DOHH2 (cell line): ENCODE data around the gene SAMD8.

ENCODE experiments used
- H3F3A ChIP-seq: fragments of 200-600 bp; sonication (generic), shearing (Covaris generic); 2 replicates; pipeline ENCODE4 v1.6.0; 2016; ENCODE audit warnings: antibody characterized with exemption, mild to moderate bottlenecking; ENCODE audit not compliant: control insufficient read depth, insufficient read depth
- H3K27ac ChIP-seq: fragments of 200-600 bp; sonication (generic); 2 replicates; pipeline ENCODE4 v1.5.1; 2014; ENCODE audit warnings: low read depth, mild to moderate bottlenecking, low read length, moderate library complexity
- H3K27me3 ChIP-seq: fragments of 200-600 bp; sonication (generic); 2 replicates; pipeline ENCODE4 v1.6.1; 2014; ENCODE audit warnings: mild to moderate bottlenecking, low read length, mixed read lengths; ENCODE audit not compliant: control insufficient read depth
- H3K36me3 ChIP-seq: fragments of 200-600 bp; sonication (generic); 2 replicates; pipeline ENCODE4 v1.6.1; 2014; ENCODE audit warnings: mild to moderate bottlenecking, low read length, moderate library complexity, mixed read lengths; ENCODE audit not compliant: control insufficient read depth
- H3K4me1 ChIP-seq: fragments of 200-600 bp; sonication (generic); 2 replicates; pipeline ENCODE4 v1.6.1; 2014; ENCODE audit warnings: mild to moderate bottlenecking, low read length, mixed read lengths; ENCODE audit not compliant: control insufficient read depth
- H3K4me2 ChIP-seq: fragments of 200-600 bp; sonication (generic); 2 replicates; pipeline ENCODE4 v1.6.0; 2014; ENCODE audit warnings: mild to moderate bottlenecking, low read length, moderate library complexity
- H3K4me3 ChIP-seq: fragments of 200-600 bp; sonication (generic); 2 replicates; pipeline ENCODE4 v1.5.1; 2014; ENCODE audit warnings: mild to moderate bottlenecking, low read length, mixed read lengths
- H3K79me2 ChIP-seq: fragments of 200-600 bp; sonication (generic); 2 replicates; pipeline ENCODE4 v1.6.1; 2014; ENCODE audit warnings: mild to moderate bottlenecking, low read length, mixed read lengths; ENCODE audit not compliant: control insufficient read depth
- H3K9me2 ChIP-seq: fragments of 200-600 bp; sonication (generic); replicated peaks from 2 replicates; pipeline ENCODE4 v1.6.1; 2014; ENCODE audit warnings: mild to moderate bottlenecking, low read length, mixed read lengths; ENCODE audit not compliant: control insufficient read depth
- H3K9me3 ChIP-seq: fragments of 200-600 bp; sonication (generic); 2 replicates; pipeline ENCODE4 v1.6.1; 2014; ENCODE audit warnings: antibody characterized with exemption, low read length, mixed read lengths; ENCODE audit not compliant: control insufficient read depth, insufficient read depth
- H4K20me1 ChIP-seq: fragments of 200-600 bp; sonication (generic); 2 replicates; pipeline ENCODE4 v1.6.0; 2014; ENCODE audit warnings: low read depth, mild to moderate bottlenecking, antibody characterized with exemption, low read length, moderate library complexity; ENCODE audit not compliant: control insufficient read depth, insufficient read depth
- CTCF ChIP-seq: fragments of 200-600 bp; sonication (generic); IDR thresholded peaks from one replicate; pipeline ENCODE4 v1.5.1; 2014; ENCODE audit warnings: antibody characterized with exemption, mild to moderate bottlenecking, low read depth, low read length; ENCODE audit not compliant: poor library complexity, severe bottlenecking
- EZH2phosphoT487 ChIP-seq: fragments of 200-600 bp; sonication (generic); IDR thresholded peaks from 2 replicates; pipeline ENCODE4 v1.6.1; 2017; ENCODE audit warnings: borderline replicate concordance, mild to moderate bottlenecking, antibody characterized with exemption, low read length, moderate library complexity, mixed read lengths

The SAMD8 gene

GRCh38 chr10:75180592-75180991 lies 69.1 kb downstream of the SAMD8 start:
- no peak overlapping the region for H3K4me2 ChIP-seq

GRCh38 chr10:75181073-75181472 lies 69.6 kb downstream of the SAMD8 start:
- TF ChIP-seq EZH2phosphoT487 (no peak), CTCF (no peak)
- Histone ChIP-seq H4K20me1 (no peaks in the 10 kb centered on the region), H3F3A (0 out of 2 replicates have a peak, but pooled peaks cover 4% of the 10 kb centered on the region), H3K9me2 (no peaks in the 10 kb centered on the region), H3K4me1 (no peaks in the 10 kb centered on the region), H3K27me3 (no peaks in the 10 kb centered on the region), H3K4me2 (no peak overlapping the region), H3K4me3 (no peak overlapping the region), H3K27ac (no peak overlapping the region), H3K79me2 (no peaks in the 10 kb centered on the region), H3K36me3 (peaks cover 15% of the 10 kb centered on the region), H3K9me3 (no peaks in the 10 kb centered on the region)

More at GRCh38 chr10:75180592-75180991, 69.1 kb downstream of the SAMD8 start:
- Histone ChIP-seq H3K79me2 (no peaks in the 10 kb centered on the region), H3K27ac (no peak overlapping the region), H3K9me2 (no peaks in the 10 kb centered on the region), H3K9me3 (no peaks in the 10 kb centered on the region), H3K36me3 (peaks cover 19% of the 10 kb centered on the region), H4K20me1 (no peaks in the 10 kb centered on the region), H3K4me1 (no peaks in the 10 kb centered on the region), H3K27me3 (no peaks in the 10 kb centered on the region), H3F3A (0 out of 2 replicates have a peak, but pooled peaks cover 4% of the 10 kb centered on the region), H3K4me3 (no peak overlapping the region)
- no peak for TF ChIP-seq CTCF
- TF ChIP-seq EZH2phosphoT487: no peak

- H3K9me2 ChIP-seq: no peaks in the 10 kb centered on the region
- H3K27me3 ChIP-seq: no peaks in the 10 kb centered on the region
These were observed 74.9 kb downstream of the SAMD8 start for GRCh38 chr10:75186310-75186709.

More at GRCh38 chr10:75186310-75186709, 74.9 kb downstream of the SAMD8 start:
- H3K4me2 ChIP-seq: no peak overlapping the region
- H4K20me1 ChIP-seq: no peaks in the 10 kb centered on the region
- TF ChIP-seq CTCF (no peak), EZH2phosphoT487 (no peak)
- no peak overlapping the region for H3K27ac ChIP-seq
- H3F3A ChIP-seq: 0 out of 2 replicates have a peak, but pooled peaks cover 4% of the 10 kb centered on the region
- no peak overlapping the region for H3K4me3 ChIP-seq
- H3K36me3 ChIP-seq: no peaks in the 10 kb centered on the region
- H3K4me1 ChIP-seq: peaks cover 6% of the 10 kb centered on the region
- H3K79me2 ChIP-seq: no peaks in the 10 kb centered on the region
- H3K9me3 ChIP-seq: no peaks in the 10 kb centered on the region
